Measurements from ENCODE around the gene ECE2.
A peak's percentile ranks its signal among the peaks of the same experiment; 100 is the strongest.

The ECE2 gene

GRCh38 chr3:184314700-184315542 lies 39.1 kb downstream of the ECE2 start:
- peak; percentile 64 for DNase-seq (ENCODE audit: low read depth)

GRCh38 chr3:184315543-184315867 lies 39.7 kb downstream of the ECE2 start:
- DNase-seq (ENCODE audit: low read depth): no peak

- DNase-seq (ENCODE audit: low read depth): no peak
Observed at GRCh38 chr3:184315871-184316661, 40.2 kb downstream of the ECE2 start.

- DNase-seq (ENCODE audit: low read depth): no peak
Observed at GRCh38 chr3:184316792-184317191, 41.0 kb downstream of the ECE2 start.

- no peak for DNase-seq (ENCODE audit: low read depth)
Observed at GRCh38 chr3:184317201-184317600, 41.4 kb downstream of the ECE2 start.

GRCh38 chr3:184320104-184320445 lies 44.3 kb downstream of the ECE2 start:
- DNase-seq (ENCODE audit: low read depth): no peak

- no peak for DNase-seq (ENCODE audit: low read depth)
Observed at GRCh38 chr3:184321666-184322065, 45.8 kb downstream of the ECE2 start.

- DNase-seq (ENCODE audit: low read depth): no peak
Observed at GRCh38 chr3:184322731-184323487, 47.1 kb downstream of the ECE2 start.

- DNase-seq (ENCODE audit: low read depth): no peak
Observed at GRCh38 chr3:184323696-184324095, 47.9 kb downstream of the ECE2 start.

GRCh38 chr3:184325269-184325668 lies 49.4 kb downstream of the ECE2 start:
- no peak for DNase-seq (ENCODE audit: low read depth)

GRCh38 chr3:184325715-184326369 lies 50.0 kb downstream of the ECE2 start:
- DNase-seq (ENCODE audit: low read depth): peak; percentile 21

GRCh38 chr3:184327171-184327570 lies 51.3 kb downstream of the ECE2 start:
- no peak for DNase-seq (ENCODE audit: low read depth)

GRCh38 chr3:184328516-184328915 lies 52.7 kb downstream of the ECE2 start:
- DNase-seq (ENCODE audit: low read depth): no peak

GRCh38 chr3:184332370-184333090 lies 56.7 kb downstream of the ECE2 start:
- no peak for DNase-seq (ENCODE audit: low read depth)

GRCh38 chr3:184333190-184333589 lies 57.4 kb downstream of the ECE2 start:
- DNase-seq (ENCODE audit: low read depth): no peak

GRCh38 chr3:184333700-184334099 lies 57.9 kb downstream of the ECE2 start:
- no peak for DNase-seq (ENCODE audit: low read depth)

- DNase-seq (ENCODE audit: low read depth): no peak
Observed at GRCh38 chr3:184334470-184335158, 58.8 kb downstream of the ECE2 start.

- no peak for DNase-seq (ENCODE audit: low read depth)
Observed at GRCh38 chr3:184335291-184335660, 59.5 kb downstream of the ECE2 start.

- DNase-seq (ENCODE audit: low read depth): peak; percentile 77
Observed at GRCh38 chr3:184335661-184336546, 60.1 kb downstream of the ECE2 start.
